Thyroid gland (tissue), 4 donors: ENCODE results near the gene CENPK.

Experiments
- POLR2A ChIP-seq, 2 donors: fragments of 450-650 bp; IDR thresholded peaks; one replicate each; pipeline ENCODE4 v1.6.1; 2017; ENCODE audit warnings: antibody characterized with exemption in 2 of 2, mild to moderate bottlenecking in 2 of 2, moderate library complexity in 1 of 2
- TF ChIP-seq, protein P1 (sequence below), 6 experiments: fragments of 200-600 bp in 3 of 6; fragments of 450-650 bp in 3 of 6; sonication (generic) in 3 of 6; IDR thresholded peaks; one replicate each; pipeline ENCODE4 v1.5.1; 2016 to 2019; ENCODE audit warnings: antibody characterized with exemption in 6 of 6, mild to moderate bottlenecking in 2 of 6, inconsistent platforms in 1 of 6, moderate library complexity in 1 of 6

DNA sequence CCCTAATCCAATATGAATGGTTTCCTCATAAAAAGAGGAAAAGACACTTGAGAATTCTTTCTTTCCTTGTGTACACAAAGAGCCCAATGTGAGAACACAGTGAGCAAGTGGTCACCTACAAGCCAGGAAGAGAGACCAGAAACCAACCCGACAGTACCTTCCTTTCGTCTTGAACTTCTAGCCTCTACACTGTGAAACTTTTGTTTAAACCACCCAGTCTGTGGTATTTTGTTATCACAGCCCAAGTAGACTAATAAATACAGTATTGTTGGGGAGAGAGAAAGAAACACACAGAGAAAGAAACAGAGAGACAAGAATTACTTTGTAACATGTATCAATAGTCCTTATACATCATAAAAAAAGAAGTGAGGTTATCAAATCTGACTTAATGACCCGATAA, 37.2 kb downstream of the CENPK start:
- TF ChIP-seq, protein P1, sequence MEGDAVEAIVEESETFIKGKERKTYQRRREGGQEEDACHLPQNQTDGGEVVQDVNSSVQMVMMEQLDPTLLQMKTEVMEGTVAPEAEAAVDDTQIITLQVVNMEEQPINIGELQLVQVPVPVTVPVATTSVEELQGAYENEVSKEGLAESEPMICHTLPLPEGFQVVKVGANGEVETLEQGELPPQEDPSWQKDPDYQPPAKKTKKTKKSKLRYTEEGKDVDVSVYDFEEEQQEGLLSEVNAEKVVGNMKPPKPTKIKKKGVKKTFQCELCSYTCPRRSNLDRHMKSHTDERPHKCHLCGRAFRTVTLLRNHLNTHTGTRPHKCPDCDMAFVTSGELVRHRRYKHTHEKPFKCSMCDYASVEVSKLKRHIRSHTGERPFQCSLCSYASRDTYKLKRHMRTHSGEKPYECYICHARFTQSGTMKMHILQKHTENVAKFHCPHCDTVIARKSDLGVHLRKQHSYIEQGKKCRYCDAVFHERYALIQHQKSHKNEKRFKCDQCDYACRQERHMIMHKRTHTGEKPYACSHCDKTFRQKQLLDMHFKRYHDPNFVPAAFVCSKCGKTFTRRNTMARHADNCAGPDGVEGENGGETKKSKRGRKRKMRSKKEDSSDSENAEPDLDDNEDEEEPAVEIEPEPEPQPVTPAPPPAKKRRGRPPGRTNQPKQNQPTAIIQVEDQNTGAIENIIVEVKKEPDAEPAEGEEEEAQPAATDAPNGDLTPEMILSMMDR (IDR thresholded peaks at IDR 0.05): no peak
- no peak for TF ChIP-seq POLR2A (IDR thresholded peaks at IDR 0.05)
